ENCODE data around the gene VWF.

VWF gene

DNA sequence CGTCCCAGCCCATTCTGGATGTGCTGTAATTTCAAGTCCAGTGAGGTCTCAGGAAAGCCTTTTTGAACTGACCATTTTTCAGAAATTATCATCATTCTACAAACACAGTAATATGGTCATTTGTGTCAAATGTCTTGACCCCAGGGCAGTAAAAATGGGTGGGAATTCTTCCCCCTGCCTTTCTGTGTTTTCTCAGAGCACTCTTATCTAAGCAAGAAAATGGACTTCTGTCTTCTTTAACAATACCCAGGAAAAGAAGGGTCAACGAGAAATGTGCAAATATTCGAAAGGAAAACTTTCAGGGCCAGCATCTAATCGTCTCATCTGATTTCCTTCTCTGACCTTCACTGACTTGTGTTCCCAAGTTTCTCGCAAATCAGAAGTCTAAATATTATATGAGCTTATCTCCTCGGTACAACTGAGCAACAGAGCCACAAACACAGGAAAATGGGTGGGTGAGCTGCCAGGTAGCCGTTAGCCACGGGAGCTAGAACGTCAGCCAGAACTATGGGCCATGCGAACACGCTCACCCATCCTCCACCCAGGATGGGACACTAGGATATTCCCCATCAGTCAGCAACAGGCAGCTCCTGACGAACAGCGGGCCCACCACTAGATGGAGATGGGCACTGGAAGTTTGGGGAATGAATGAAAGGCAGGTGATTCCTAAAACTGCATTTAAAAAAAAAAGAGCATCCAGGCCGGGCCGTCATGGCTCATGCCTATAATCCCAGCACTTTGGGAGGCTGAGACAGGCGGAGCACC is 57.1 kb downstream of the VWF start:
- TF ChIP-seq MYC (IDR thresholded peaks at IDR 0.05; ENCODE audit: low read depth, low read length) (no peak), POLR2A (IDR thresholded peaks at IDR 0.05; ENCODE audit: extremely low read depth, insufficient read length) (no peak)
- TF ChIP-seq, protein P1, sequence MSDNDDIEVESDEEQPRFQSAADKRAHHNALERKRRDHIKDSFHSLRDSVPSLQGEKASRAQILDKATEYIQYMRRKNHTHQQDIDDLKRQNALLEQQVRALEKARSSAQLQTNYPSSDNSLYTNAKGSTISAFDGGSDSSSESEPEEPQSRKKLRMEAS (IDR thresholded peaks at IDR 0.05; ENCODE audit: low read depth, low read length): no peak
- TF ChIP-seq, protein P2, sequence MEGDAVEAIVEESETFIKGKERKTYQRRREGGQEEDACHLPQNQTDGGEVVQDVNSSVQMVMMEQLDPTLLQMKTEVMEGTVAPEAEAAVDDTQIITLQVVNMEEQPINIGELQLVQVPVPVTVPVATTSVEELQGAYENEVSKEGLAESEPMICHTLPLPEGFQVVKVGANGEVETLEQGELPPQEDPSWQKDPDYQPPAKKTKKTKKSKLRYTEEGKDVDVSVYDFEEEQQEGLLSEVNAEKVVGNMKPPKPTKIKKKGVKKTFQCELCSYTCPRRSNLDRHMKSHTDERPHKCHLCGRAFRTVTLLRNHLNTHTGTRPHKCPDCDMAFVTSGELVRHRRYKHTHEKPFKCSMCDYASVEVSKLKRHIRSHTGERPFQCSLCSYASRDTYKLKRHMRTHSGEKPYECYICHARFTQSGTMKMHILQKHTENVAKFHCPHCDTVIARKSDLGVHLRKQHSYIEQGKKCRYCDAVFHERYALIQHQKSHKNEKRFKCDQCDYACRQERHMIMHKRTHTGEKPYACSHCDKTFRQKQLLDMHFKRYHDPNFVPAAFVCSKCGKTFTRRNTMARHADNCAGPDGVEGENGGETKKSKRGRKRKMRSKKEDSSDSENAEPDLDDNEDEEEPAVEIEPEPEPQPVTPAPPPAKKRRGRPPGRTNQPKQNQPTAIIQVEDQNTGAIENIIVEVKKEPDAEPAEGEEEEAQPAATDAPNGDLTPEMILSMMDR (IDR thresholded peaks at IDR 0.05; ENCODE audit: low read depth, low read length): peak; percentile 28
- DNase-seq (ENCODE audit: low read depth): peak; percentile 16
- H3K4me3 ChIP-seq (ENCODE audit: low read depth, low read length): no peak overlapping the region

DNA sequence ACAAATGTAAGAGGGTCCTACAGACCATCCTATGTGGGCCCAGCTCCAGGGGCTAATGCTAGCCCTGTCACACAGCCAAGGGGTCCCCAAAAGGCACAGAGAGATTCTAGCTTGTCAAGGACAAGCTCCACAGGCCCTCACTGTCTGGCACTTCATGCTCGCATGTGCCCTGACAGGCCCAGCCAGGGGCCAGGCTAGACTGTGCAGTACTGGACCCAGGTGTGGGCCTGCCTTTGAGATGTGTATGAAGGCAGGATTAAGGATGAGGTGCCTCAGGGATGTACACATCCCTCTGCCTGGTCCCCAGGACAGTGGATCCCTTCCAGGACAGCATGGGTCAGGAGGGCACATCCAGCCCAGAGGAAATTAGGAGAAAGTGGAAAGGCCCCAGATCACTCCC is 57.8 kb downstream of the VWF start:
- no peak overlapping the region for H3K4me3 ChIP-seq (ENCODE audit: low read depth, low read length)
- DNase-seq (ENCODE audit: low read depth): no peak
- TF ChIP-seq POLR2A (IDR thresholded peaks at IDR 0.05; ENCODE audit: extremely low read depth, insufficient read length) (no peak), MYC (IDR thresholded peaks at IDR 0.05; ENCODE audit: low read depth, low read length) (no peak)
- TF ChIP-seq, protein P2 (IDR thresholded peaks at IDR 0.05; ENCODE audit: low read depth, low read length): no peak
- TF ChIP-seq, protein P1 (IDR thresholded peaks at IDR 0.05; ENCODE audit: low read depth, low read length): no peak

DNA sequence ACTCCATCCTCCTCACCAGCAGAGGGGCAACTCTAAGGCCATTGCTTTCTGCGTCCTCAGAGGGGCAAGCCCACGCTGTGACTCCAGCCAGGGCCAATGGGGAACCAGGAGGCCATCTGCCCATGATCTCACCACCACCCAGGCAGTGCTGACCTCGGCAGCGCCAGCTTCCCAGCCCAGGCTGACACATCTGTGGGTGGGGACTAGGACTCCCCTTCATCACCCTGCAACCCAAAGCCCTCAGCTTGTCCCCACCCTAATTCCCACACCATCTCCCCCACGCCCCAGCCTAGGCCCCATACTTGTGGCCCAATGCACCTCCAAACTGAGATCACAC is 58.6 kb downstream of the VWF start:
- H3K4me3 ChIP-seq (ENCODE audit: low read depth, low read length): no peak overlapping the region
- TF ChIP-seq, protein P2 (IDR thresholded peaks at IDR 0.05; ENCODE audit: low read depth, low read length): no peak
- TF ChIP-seq, protein P1 (IDR thresholded peaks at IDR 0.05; ENCODE audit: low read depth, low read length): no peak
- TF ChIP-seq POLR2A (IDR thresholded peaks at IDR 0.05; ENCODE audit: extremely low read depth, insufficient read length) (no peak), MYC (IDR thresholded peaks at IDR 0.05; ENCODE audit: low read depth, low read length) (no peak)
- DNase-seq (ENCODE audit: low read depth): no peak

DNA sequence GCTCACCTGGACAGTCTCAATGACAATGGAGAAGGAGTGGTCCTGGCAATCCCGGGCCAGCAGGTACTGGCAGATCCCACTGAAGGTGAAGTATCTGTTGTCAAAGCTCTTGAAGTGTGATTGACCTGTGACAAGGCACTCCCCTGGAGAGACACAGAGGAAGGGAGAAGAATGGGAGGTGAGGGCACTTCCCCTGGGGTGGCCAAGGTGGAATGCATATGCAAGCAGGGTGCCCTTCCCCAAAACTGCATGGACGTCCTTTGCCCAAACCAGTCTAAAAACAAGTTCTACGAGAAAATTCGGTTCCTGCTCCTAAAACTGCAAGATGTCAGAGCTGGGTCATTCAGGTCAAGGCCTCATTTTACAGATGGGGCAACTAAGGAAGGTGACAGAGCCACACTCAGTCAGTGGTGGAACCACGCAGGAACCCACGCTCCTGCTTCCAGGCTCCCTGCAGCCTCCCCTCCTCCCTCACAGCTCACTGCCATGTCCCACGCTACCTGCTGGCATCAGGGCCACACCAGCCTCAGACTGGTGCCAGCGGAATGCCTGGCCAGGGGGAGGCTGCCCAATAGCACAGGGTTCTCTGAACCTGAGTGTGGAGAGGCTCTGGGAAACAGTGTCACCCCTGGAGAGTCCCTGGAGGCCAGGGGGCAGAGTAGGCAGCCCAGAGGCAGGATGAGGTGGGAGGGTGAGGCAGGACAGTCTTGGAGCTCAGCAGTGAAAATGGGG is 59.2 kb downstream of the VWF start:
- TF ChIP-seq, protein P1 (IDR thresholded peaks at IDR 0.05; ENCODE audit: low read depth, low read length): no peak
- no peak for TF ChIP-seq POLR2A (IDR thresholded peaks at IDR 0.05; ENCODE audit: extremely low read depth, insufficient read length)
- TF ChIP-seq, protein P2 (IDR thresholded peaks at IDR 0.05; ENCODE audit: low read depth, low read length): no peak
- TF ChIP-seq MYC (IDR thresholded peaks at IDR 0.05; ENCODE audit: low read depth, low read length): no peak
- no peak for DNase-seq (ENCODE audit: low read depth)
- no peak overlapping the region for H3K4me3 ChIP-seq (ENCODE audit: low read depth, low read length)

DNA sequence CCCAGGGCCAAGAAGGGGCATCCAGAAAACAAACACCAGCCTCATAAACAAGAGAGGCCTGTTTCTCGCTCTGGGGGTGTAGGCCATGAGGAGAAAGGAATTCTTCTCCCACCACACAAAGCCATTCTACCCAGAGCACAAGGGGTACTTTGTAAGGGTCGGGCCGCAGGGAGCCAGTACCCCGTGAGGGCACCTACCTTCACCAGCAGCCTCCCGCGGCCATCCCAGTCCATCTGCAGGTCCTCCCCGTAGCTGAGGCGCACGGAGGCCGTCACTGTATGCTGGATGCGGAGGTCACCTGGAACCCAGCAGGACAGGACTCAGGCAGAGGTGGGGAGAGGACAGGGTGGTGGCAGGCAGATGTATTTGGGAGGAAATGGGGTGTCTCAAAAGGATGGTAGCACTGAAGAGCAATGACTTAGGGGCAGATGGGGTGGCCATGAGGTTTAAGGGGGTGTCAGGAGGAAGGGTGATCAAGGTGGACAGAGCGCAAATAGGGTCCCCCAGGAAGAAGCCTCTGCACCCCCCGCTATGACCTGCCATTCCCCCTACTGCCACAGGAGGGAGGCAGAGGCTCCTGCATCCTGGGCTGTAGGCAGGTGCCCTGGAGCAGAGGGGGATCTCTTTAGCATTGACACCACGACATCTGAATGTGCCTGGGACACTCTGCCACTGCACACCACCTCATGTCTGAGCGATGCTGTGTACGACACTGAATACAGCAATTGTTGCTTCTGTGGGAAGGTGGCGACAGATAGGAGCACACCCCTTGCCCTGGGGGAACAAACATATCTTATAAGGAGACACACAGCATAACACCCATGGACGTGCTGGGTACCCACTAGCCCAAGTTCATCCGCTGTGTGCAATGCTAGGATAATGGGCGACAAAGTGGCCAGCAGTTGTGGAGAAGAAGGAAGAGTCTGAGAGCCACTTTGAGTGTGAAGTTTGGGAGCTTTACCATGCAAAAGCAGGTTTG is 61.4 kb downstream of the VWF start:
- DNase-seq (ENCODE audit: low read depth): peak; percentile 68
- H3K4me3 ChIP-seq (ENCODE audit: low read depth, low read length): no peak overlapping the region
- TF ChIP-seq, protein P1 (IDR thresholded peaks at IDR 0.05; ENCODE audit: low read depth, low read length): peak; percentile 65
- TF ChIP-seq POLR2A (IDR thresholded peaks at IDR 0.05; ENCODE audit: extremely low read depth, insufficient read length): no peak
- TF ChIP-seq, protein P2 (IDR thresholded peaks at IDR 0.05; ENCODE audit: low read depth, low read length): peak; percentile 94

All from NB4 (cell line).